GM18508 (cell line): ENCODE results near the gene ZNF280D.
A peak's percentile ranks its signal among the peaks of the same experiment; 100 is the strongest.

Experiments used
- ATAC-seq: cut with Tn5 transposase; IDR thresholded peaks from one replicate; pipeline ENCODE4 v1.9.1; 2021; ENCODE audit warnings: moderate number of reproducible peaks; ENCODE audit not compliant: insufficient read depth, unreplicated experiment

Gene ZNF280D

GRCh38 chr15:56654216-56654615 is 79.1 kb downstream of the ZNF280D start:
- ATAC-seq, result no peak

GRCh38 chr15:56653787-56654186 is 79.5 kb downstream of the ZNF280D start:
- no peak for ATAC-seq

- no peak for ATAC-seq
Measured at GRCh38 chr15:56653107-56653506, 80.2 kb downstream of the ZNF280D start.

- ATAC-seq, result no peak
Measured at GRCh38 chr15:56648311-56648710, 85.0 kb downstream of the ZNF280D start.

- no peak for ATAC-seq
Measured at GRCh38 chr15:56640549-56640948, 92.8 kb downstream of the ZNF280D start.

GRCh38 chr15:56640127-56640526 is 93.2 kb downstream of the ZNF280D start:
- ATAC-seq, result no peak

GRCh38 chr15:56639631-56640030 is 93.7 kb downstream of the ZNF280D start:
- ATAC-seq, result no peak

GRCh38 chr15:56631765-56632164 is 101.5 kb downstream of the ZNF280D start:
- no peak for ATAC-seq

- ATAC-seq, result no peak
Measured at GRCh38 chr15:56628893-56629532, 104.3 kb downstream of the ZNF280D start.

- ATAC-seq, result no peak
Measured at GRCh38 chr15:56619887-56620286, 113.4 kb downstream of the ZNF280D start.

- ATAC-seq, result no peak
Measured at GRCh38 chr15:56617628-56618027, 115.7 kb downstream of the ZNF280D start.

- no peak for ATAC-seq
Measured at GRCh38 chr15:56616551-56616950, 116.8 kb downstream of the ZNF280D start.

GRCh38 chr15:56613811-56614210 is 119.5 kb downstream of the ZNF280D start:
- no peak for ATAC-seq

GRCh38 chr15:56608993-56609392 is 124.3 kb downstream of the ZNF280D start:
- ATAC-seq, result no peak

- ATAC-seq, result peak; percentile 87
Measured at GRCh38 chr15:56608140-56608778, 125.0 kb downstream of the ZNF280D start.

- ATAC-seq, result no peak
Measured at GRCh38 chr15:56602253-56602652, 131.1 kb downstream of the ZNF280D start.

GRCh38 chr15:56600380-56600779 is 132.9 kb downstream of the ZNF280D start:
- ATAC-seq, result no peak

- no peak for ATAC-seq
Measured at GRCh38 chr15:56598991-56599390, 134.3 kb downstream of the ZNF280D start.

- no peak for ATAC-seq
Measured at GRCh38 chr15:56587686-56588085, 145.6 kb downstream of the ZNF280D start.

- ATAC-seq, result no peak
Measured at GRCh38 chr15:56586206-56586605, 147.1 kb downstream of the ZNF280D start.

- ATAC-seq, result no peak
Measured at GRCh38 chr15:56582785-56583184, 150.5 kb downstream of the ZNF280D start.
